Fibroblast of peridontal ligament (primary cell): ENCODE measurements around the gene ST6GAL1.
"Not testable (repeated sequence)": the region's sequence is repeated elsewhere in the genome, so short reads cannot be mapped to it uniquely, and the experiment has no call there.

Experiments
- DNase-seq: peaks from one replicate; pipeline ENCODE4 v3.0.0-alpha.2; 2010; ENCODE audit errors: extremely low read depth

The ST6GAL1 gene

GRCh38 chr3:186940967-186941366 is 10.6 kb downstream of the ST6GAL1 start:
- no peak for DNase-seq

GRCh38 chr3:186942168-186942567 is 11.8 kb downstream of the ST6GAL1 start:
- DNase-seq: no peak

GRCh38 chr3:186945255-186945823 is 15.0 kb downstream of the ST6GAL1 start:
- no peak for DNase-seq

GRCh38 chr3:186946756-186947375 is 16.5 kb downstream of the ST6GAL1 start:
- no peak for DNase-seq

- DNase-seq: no peak
These were observed 19.1 kb downstream of the ST6GAL1 start for GRCh38 chr3:186949281-186949982.

- no peak for DNase-seq
These were observed 20.2 kb downstream of the ST6GAL1 start for GRCh38 chr3:186950402-186951093.

- no peak for DNase-seq
These were observed 21.6 kb downstream of the ST6GAL1 start for GRCh38 chr3:186951640-186952552.

GRCh38 chr3:186953011-186953487 is 22.7 kb downstream of the ST6GAL1 start:
- DNase-seq: no peak

GRCh38 chr3:186953992-186954699 is 23.8 kb downstream of the ST6GAL1 start:
- DNase-seq: not testable (repeated sequence)

- DNase-seq: no peak
These were observed 25.8 kb downstream of the ST6GAL1 start for GRCh38 chr3:186955898-186956696.

- DNase-seq: no peak
These were observed 28.8 kb downstream of the ST6GAL1 start for GRCh38 chr3:186959029-186959624.

GRCh38 chr3:186960347-186960746 is 30.0 kb downstream of the ST6GAL1 start:
- DNase-seq: no peak

- no peak for DNase-seq
These were observed 32.1 kb downstream of the ST6GAL1 start for GRCh38 chr3:186962445-186962844.

GRCh38 chr3:186963636-186964035 is 33.3 kb downstream of the ST6GAL1 start:
- DNase-seq: no peak

- DNase-seq: no peak
These were observed 33.7 kb downstream of the ST6GAL1 start for GRCh38 chr3:186964071-186964470.

- DNase-seq: no peak
These were observed 34.3 kb downstream of the ST6GAL1 start for GRCh38 chr3:186964616-186965015.

GRCh38 chr3:186965141-186965879 is 35.0 kb downstream of the ST6GAL1 start:
- DNase-seq: no peak

- no peak for DNase-seq
These were observed 36.1 kb downstream of the ST6GAL1 start for GRCh38 chr3:186966406-186966805.

- DNase-seq: not testable (repeated sequence)
These were observed 36.9 kb downstream of the ST6GAL1 start for GRCh38 chr3:186967236-186967635.
